ENCODE measurements around the gene STX8.
A peak's percentile ranks its signal among the peaks of the same experiment; 100 is the strongest.

- TF ChIP-seq CTCF (tag by site-specific recombination; IDR thresholded peaks at IDR 0.05) (no peak), OVOL3 (tag by site-specific recombination; IDR thresholded peaks at IDR 0.05) (no peak), SP7 (tag by site-specific recombination; IDR thresholded peaks at IDR 0.05) (no peak), ZNF791 (tag by site-specific recombination; IDR thresholded peaks at IDR 0.05) (no peak), ZNF23 (tag by site-specific recombination; IDR thresholded peaks at IDR 0.05; ENCODE audit: borderline replicate concordance) (no peak), KLF17 (tag by site-specific recombination; IDR thresholded peaks at IDR 0.05) (no peak), ZNF302 (tag by site-specific recombination; IDR thresholded peaks at IDR 0.05; ENCODE audit: low read depth) (no peak), ZNF521 (tag by site-specific recombination; IDR thresholded peaks at IDR 0.05) (no peak), REPIN1 (tag by site-specific recombination; IDR thresholded peaks at IDR 0.05; ENCODE audit: low read depth) (no peak), REST (tag by site-specific recombination; IDR thresholded peaks at IDR 0.05) (0 out of 2 replicates have a peak, but pooled peaks have one; percentile 30)
These were observed 233.4 kb downstream of the STX8 start for GRCh38 chr17:9342225-9342624.

Data from HEK293 (cell line).